HL-60 (cell line): ENCODE results near the gene KLK10.

ENCODE experiments used
- DNase-seq, 2 experiments: peaks; one replicate each; pipeline ENCODE4 v3.0.0-alpha.2; 2010 to 2020; ENCODE audit warnings: low read depth in 1 of 2, low spot score in 1 of 2
- H3K27ac ChIP-seq: fragments of 250-450 bp; sonication (Bioruptor Pico); replicated peaks from 2 replicates; pipeline ENCODE4 v1.5.1; 2020; ENCODE audit warnings: mild to moderate bottlenecking, moderate library complexity
- H3K27me3 ChIP-seq: fragments of 250-450 bp; sonication (Bioruptor Pico); 2 replicates; pipeline ENCODE4 v1.5.1; 2021; ENCODE audit warnings: mild to moderate bottlenecking, moderate library complexity; ENCODE audit not compliant: insufficient read depth, poor library complexity, severe bottlenecking
- H3K4me3 ChIP-seq: replicated peaks from 2 replicates; pipeline ENCODE4 v1.5.1; 2011; ENCODE audit warnings: mild to moderate bottlenecking, control low read depth, low read length; ENCODE audit not compliant: insufficient read depth
- GABPA ChIP-seq: IDR thresholded peaks from 2 replicates; pipeline ENCODE4 v1.6.1; 2012; ENCODE audit warnings: low read depth
- POLR2AphosphoS5 ChIP-seq: IDR thresholded peaks from 2 replicates; pipeline ENCODE4 v1.6.1; 2012; ENCODE audit warnings: low read depth
- SPI1 ChIP-seq: IDR thresholded peaks from 2 replicates; pipeline ENCODE4 v1.6.1; 2012; ENCODE audit warnings: low read depth, mild to moderate bottlenecking, borderline replicate concordance
- TF ChIP-seq, protein P1 (sequence below): IDR thresholded peaks from 2 replicates; pipeline ENCODE4 v1.6.1; 2012; ENCODE audit warnings: low read depth; ENCODE audit not compliant: insufficient replicate concordance
- TF ChIP-seq, protein P2 (sequence below): IDR thresholded peaks from one replicate; pipeline ENCODE4 v1.5.1; 2011; ENCODE audit warnings: low read length, control low read depth, inconsistent platforms; ENCODE audit not compliant: insufficient read depth

Gene KLK10

DNA sequence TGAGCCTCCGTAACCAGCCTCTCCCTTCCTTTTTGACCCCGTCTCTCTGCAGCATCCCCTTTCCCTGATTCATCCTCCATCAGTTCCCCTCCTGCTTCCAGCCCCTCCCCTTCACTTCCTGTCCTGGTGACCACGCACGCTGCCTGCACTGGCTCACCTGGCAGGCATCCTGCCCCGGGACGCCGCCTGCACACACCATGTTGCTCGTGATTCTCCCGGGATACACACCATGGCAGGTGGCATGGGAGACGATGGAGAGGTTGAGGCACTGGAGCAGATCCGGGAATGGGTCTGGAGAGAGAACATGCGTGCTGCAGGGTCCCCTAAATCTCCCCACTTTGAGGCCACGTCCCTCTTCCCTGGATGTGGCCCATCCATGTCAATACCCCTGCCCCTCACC lies 11.1 kb upstream of the KLK10 start:
- H3K4me3 ChIP-seq: no peak overlapping the region
- no peaks in the 10 kb centered on the region for H3K27me3 ChIP-seq
- H3K27ac ChIP-seq: no peak overlapping the region
- TF ChIP-seq GABPA: no peak
- TF ChIP-seq POLR2AphosphoS5: no peak
- no peak for DNase-seq

DNA sequence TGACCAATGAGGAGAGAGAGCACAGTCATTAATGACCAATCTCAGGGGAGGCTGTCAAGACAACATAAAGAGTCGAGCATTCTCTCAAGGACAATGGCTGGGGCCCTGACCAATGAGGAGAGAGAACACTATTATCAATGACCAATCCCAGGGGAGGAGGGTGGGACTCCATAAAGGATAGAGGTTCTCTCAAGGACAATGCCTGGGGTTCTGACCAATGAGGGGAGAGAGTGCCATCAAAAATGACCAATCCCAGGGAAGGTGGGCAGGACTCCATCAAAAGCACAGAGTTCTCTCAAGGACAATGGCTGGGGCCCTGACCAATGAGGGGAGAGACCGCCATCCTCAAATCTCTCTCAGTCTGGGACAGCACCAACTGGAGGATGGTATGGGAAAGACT lies 10.2 kb upstream of the KLK10 start:
- H3K4me3 ChIP-seq: no peak overlapping the region
- H3K27ac ChIP-seq: no peak overlapping the region
- TF ChIP-seq GABPA (no peak), SPI1 (no peak), POLR2AphosphoS5 (no peak)
- TF ChIP-seq, protein P1, sequence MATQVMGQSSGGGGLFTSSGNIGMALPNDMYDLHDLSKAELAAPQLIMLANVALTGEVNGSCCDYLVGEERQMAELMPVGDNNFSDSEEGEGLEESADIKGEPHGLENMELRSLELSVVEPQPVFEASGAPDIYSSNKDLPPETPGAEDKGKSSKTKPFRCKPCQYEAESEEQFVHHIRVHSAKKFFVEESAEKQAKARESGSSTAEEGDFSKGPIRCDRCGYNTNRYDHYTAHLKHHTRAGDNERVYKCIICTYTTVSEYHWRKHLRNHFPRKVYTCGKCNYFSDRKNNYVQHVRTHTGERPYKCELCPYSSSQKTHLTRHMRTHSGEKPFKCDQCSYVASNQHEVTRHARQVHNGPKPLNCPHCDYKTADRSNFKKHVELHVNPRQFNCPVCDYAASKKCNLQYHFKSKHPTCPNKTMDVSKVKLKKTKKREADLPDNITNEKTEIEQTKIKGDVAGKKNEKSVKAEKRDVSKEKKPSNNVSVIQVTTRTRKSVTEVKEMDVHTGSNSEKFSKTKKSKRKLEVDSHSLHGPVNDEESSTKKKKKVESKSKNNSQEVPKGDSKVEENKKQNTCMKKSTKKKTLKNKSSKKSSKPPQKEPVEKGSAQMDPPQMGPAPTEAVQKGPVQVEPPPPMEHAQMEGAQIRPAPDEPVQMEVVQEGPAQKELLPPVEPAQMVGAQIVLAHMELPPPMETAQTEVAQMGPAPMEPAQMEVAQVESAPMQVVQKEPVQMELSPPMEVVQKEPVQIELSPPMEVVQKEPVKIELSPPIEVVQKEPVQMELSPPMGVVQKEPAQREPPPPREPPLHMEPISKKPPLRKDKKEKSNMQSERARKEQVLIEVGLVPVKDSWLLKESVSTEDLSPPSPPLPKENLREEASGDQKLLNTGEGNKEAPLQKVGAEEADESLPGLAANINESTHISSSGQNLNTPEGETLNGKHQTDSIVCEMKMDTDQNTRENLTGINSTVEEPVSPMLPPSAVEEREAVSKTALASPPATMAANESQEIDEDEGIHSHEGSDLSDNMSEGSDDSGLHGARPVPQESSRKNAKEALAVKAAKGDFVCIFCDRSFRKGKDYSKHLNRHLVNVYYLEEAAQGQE: no peak
- TF ChIP-seq, protein P2, sequence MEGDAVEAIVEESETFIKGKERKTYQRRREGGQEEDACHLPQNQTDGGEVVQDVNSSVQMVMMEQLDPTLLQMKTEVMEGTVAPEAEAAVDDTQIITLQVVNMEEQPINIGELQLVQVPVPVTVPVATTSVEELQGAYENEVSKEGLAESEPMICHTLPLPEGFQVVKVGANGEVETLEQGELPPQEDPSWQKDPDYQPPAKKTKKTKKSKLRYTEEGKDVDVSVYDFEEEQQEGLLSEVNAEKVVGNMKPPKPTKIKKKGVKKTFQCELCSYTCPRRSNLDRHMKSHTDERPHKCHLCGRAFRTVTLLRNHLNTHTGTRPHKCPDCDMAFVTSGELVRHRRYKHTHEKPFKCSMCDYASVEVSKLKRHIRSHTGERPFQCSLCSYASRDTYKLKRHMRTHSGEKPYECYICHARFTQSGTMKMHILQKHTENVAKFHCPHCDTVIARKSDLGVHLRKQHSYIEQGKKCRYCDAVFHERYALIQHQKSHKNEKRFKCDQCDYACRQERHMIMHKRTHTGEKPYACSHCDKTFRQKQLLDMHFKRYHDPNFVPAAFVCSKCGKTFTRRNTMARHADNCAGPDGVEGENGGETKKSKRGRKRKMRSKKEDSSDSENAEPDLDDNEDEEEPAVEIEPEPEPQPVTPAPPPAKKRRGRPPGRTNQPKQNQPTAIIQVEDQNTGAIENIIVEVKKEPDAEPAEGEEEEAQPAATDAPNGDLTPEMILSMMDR: no peak
- H3K27me3 ChIP-seq: no peaks in the 10 kb centered on the region
- no peak for DNase-seq

DNA sequence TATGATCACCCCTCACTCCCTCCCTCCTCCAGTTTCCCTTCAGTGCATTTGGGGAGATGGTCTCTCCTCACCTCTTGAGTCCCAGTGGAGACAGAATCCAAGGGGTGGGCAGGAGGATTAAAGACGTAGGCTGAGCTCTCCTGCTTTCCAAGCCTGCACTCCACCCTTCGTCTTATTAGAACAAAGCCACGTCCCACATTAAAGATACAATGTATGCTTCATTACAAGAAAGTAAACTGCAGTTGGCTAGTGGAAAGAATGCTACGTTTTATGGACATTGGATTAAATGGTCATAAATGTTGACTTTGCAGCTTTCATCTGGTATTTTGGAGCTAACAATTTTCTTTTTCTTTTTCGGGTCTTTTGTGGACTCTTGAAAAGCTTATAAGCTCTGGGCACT lies 8.4 kb upstream of the KLK10 start:
- TF ChIP-seq, protein P1: no peak
- TF ChIP-seq, protein P2: no peak
- TF ChIP-seq POLR2AphosphoS5 (no peak), SPI1 (no peak), GABPA (no peak)
- Histone ChIP-seq H3K27ac (no peak overlapping the region), H3K27me3 (no peaks in the 10 kb centered on the region), H3K4me3 (no peak overlapping the region)
- no peak for DNase-seq

DNA sequence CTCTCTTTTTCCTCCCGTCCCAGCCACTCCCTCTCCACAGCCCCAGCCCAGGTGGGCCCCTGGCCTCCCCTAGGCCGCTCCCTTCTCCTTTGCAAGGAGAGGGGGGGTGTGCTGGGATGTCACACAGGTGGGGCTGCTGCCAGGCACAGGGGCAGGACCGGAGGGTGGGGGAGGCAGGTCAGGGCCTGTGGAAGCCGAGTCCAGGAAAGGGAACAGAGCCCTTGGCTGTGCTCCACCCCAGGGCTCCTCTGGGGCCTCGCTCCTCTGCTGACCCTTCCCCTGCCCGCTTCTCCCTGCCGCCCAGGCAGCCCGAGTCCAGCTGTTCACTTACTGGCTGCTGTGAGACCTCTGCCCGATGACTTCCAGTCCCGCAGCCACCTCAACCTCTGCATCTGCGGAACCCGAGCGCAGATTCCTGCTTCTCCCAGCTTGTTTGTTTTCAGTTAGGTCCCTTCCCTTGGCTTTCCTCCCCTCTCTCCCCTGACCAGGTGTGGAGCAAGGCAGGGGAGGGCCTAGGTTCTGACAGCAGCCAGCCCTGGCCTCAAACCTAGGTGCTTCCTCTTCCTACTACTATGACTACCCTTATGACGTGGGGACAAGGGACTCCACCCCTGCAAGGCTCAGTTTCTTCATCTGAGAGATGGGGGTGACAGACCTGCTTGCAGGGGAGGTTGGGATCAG lies 7.8 kb upstream of the KLK10 start:
- DNase-seq: no peak
- Histone ChIP-seq H3K4me3 (no peak overlapping the region), H3K27ac (no peak overlapping the region), H3K27me3 (no peaks in the 10 kb centered on the region)
- TF ChIP-seq, protein P2: no peak
- TF ChIP-seq SPI1 (no peak), POLR2AphosphoS5 (no peak), GABPA (no peak)
- TF ChIP-seq, protein P1: no peak
